Hematopoietic multipotent progenitor cell treated with erythropoietin and hydrocortisone succinate and interleukin-3 and kit ligand, for 17 days (in vitro differentiated cells): ENCODE measurements around the gene OMD.
"Not testable (repeated sequence)": the region's sequence is repeated elsewhere in the genome, so short reads cannot be mapped to it uniquely, and the experiment has no call there.

Source experiments
- DNase-seq: peaks from one replicate; pipeline ENCODE4 v3.0.0-alpha.2; 2015; ENCODE audit warnings: low spot score

The OMD gene

DNA sequence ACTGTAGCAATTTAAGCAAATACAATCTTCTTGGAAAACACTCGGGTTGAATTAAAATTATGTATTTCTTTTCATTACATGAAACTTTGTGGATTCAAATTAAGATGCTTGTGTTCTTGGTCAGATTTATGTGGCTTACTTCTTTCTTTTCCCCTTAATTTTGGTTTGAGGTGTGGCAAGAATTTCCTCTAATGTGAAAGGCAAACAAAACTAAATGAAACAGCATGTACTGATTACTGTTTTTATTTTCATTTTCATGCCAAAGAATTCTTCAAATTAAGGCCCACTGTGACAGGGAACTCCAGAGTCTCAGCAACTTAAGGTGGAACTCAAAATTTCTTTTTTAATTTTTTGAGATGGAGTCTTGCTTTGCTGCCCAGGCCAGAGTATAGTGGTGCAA lies at the start of gene OMD:
TSS of gene OMD (minus strand) at position 132 of the 400 bp plus-strand sequence. CDS start 6,913 bp downstream, outside the sequence.
- no peak for DNase-seq

GRCh38 chr9:92468206-92468605 lies 43.9 kb upstream of the OMD start:
- no peak for DNase-seq

DNA sequence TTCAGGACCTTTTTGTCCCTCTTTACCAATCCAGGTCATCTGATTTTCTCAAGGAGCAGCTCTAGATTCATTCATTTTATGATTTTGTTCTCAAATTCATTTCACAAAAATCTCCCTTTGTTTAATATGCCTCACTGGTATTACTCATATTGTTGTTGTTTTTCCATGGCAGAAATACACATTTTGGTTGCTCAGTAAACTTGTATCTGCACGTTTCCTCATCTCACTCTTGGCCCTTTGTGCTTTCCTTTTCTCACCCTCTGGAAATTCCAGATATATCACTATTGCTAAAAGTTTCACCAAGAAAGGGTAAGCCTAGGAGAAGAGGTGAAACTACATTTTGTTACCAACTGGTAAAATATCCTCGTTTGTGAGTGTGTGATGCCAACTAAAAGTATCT lies 43.2 kb upstream of the OMD start:
- no peak for DNase-seq

DNA sequence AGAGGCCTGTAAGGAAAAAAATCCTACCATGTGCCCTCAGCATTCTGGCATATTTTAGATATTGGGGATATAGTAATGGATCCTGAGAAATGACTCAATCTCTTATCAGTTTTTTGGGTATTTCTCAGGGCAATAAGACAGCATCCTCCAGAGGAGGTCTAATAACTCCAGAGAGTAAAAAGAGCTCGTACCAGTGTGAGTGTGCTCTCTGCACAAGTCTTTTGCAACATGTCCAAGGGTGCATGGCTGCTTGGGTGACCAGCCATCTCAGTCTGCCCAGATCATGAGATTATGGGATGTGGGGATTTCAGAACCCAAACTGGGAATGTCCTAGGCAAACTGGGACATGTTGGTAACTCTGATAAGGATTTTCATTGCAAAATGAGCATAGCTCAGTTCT lies 42.8 kb upstream of the OMD start:
- no peak for DNase-seq

DNA sequence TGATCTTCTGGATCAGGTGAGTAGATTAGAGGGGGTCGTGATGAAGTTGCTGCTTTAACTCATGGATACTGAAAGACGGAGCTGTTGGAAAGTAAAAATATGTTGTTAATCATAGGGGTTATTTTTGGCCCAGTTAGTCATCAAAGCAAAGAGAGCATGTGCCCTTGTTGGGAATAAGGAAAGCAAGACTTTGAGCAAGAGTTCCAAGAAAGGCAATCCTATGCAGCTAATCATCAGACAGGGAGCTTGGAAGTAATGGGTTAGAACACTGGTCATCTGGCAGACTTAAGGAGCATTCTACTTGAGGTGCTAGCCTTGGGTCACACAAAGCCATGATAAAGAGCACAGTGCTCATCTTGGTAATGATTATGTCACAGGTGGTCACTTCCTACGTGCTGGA lies 39.7 kb upstream of the OMD start:
- no peak for DNase-seq

GRCh38 chr9:92463387-92463786 lies 39.1 kb upstream of the OMD start:
- DNase-seq, result no peak

GRCh38 chr9:92457576-92457975 lies 33.3 kb upstream of the OMD start:
- no peak for DNase-seq

GRCh38 chr9:92455217-92455616 lies 30.9 kb upstream of the OMD start:
- DNase-seq, result no peak

- DNase-seq, result no peak
These were observed 22.3 kb upstream of the OMD start for GRCh38 chr9:92446536-92446935.

DNA sequence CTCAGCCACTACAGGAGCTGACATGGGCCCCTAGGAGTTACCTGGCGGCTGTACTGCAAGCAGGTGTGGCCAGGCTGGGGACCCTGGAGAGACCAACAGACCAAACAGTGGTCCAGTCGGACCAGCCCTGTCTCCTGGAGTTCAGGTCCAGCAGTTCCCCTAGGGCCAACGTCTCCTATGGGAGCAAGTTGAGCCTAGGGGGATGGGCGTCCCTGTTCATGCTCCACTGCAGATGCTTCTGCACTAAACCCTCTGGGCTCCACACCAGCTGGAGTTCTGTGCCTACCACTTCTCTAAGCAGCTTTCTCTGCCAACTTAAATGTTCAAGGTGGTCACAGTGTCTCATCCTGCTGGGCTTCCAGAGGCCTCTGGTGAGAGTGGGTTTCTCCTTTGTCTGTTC lies 20.6 kb upstream of the OMD start:
- DNase-seq, result no peak

- no peak for DNase-seq
These were observed 16.4 kb upstream of the OMD start for GRCh38 chr9:92440751-92441046.

DNA sequence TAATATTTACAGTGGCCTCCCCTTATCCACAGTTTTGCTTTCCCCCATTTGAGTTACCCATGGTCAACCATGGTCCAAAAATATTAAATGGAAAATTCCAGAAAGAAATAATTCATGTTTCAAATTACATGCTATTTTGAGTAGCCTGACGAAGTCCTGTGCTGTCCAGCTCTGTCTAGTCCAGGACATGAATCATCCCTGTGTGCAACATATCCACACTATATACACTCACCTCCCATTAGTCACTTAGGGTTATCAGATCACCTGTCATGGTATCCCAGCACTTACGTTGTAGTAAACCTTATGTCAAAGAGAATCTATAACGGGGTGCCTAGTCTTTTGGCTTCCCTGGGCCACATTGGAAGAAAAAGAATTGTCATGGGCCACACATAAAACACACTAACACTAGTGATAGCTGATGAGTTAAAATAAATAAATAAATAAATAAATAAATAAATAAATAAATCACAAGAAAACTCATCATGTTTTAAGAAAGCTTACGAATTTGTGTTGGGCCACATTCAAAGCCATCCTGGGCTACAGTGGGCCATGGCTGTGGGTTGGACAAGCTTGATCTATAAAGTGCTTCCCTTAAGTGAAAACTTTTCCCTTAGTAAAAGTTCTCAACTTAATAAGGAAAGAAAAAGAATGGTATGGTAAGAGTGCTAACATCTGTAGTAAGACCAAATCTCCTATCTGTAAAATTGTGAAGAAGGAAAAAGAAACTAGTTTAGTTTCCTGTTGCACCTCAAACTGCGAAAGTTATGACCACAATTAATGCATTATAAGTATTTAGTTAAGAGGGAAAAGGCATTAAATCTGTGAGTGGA lies 15.9 kb upstream of the OMD start:
- DNase-seq, result no peak

DNA sequence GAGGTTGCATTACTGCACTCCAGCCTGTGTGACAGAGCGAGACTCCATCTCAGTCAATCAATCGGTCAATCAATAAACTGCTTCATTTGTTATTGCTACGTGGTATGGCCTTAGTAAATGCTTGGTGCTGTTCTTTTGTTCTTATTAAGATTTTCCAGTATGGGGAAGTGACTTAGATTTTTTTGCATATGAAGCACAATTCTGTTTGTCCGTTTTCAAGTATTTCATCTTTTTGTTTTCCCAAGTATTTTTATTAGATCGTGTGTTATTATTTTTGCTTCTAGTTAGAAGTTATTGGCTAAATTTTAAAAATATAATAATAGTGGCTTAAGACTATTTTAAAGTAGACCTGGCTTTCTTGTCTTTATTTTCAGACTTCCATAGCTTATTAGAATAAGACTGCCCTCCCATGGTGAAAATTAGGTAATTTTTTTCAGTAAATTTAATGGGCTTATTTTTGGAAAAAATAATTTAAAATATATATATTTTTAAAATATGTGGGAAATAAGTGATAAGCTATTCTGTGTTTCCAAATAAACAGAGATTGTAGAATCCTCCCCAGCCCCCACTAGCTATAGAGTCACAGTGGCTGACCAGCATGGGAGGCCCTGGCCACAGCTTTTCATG lies 14.7 kb upstream of the OMD start:
- DNase-seq, result no peak

- no peak for DNase-seq
These were observed 11.0 kb upstream of the OMD start for GRCh38 chr9:92435263-92435662.

- DNase-seq, result no peak
These were observed 8.8 kb upstream of the OMD start for GRCh38 chr9:92432972-92433548.

DNA sequence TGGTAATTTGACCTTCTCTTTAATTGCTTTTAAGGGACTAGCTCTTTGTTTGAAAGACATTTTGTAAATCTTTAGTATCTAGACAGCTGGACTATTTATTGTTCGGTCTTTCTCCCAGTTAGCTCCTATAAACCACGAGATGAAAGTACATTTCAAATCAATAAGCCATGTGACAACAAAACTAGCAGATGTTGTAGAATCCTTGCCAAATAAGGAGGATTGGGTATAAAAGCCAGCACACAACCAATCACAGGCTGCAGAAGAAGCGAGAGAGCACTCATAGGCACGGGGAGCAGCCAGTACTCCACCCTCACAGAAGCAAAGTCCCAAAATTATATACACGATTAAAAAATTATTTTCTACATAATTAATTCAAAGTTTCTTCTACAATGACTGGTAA lies 8.1 kb upstream of the OMD start:
- DNase-seq, result no peak

DNA sequence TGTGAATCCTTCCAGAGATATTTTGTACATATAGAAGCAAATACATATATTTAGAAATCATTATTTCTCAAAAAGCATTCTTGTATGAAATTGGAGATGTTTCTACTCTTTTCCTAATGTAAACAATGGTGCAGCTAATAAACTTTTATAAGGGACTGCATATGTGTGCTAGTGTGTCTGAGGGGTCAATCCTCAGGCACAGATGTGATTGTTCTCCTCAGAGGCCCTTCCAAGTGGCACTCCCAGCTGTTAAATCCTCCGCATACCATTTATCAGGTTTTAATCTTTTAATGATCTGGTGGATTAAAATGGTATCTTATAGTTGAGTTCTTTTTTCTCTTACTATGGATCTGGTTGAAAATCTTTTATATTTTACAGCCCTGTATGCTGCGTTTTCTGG lies 5.6 kb upstream of the OMD start:
- no peak for DNase-seq

DNA sequence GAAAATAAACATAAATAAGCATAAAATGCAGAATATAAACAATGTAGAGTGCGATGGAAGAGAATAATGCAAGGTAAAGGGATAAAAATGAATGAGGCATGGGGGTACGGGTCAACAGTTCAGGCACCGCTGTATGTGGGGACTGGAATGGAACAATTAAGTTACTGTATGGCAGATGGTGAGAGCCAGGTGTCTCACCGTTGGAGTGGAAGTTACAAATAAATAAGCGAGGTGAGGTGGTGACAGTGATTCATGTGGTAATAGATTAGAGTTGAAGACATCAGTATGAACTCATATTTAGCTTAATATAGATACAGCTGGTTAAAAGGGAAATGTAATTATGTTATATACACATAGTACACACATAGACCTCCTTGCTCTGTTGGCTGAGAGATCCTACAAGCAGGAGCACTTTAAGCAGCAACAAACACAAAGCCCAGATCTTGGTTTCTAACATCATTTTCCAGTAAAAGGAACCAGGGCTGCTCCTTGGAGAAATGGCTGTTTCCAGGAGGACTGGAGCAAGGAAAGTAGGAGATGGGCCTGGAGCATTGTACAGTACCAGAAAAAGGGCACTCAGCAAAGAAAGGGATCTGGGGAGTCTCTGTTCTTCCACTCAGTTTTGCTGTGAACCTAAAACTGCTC lies 2.4 kb upstream of the OMD start:
- DNase-seq, result no peak

DNA sequence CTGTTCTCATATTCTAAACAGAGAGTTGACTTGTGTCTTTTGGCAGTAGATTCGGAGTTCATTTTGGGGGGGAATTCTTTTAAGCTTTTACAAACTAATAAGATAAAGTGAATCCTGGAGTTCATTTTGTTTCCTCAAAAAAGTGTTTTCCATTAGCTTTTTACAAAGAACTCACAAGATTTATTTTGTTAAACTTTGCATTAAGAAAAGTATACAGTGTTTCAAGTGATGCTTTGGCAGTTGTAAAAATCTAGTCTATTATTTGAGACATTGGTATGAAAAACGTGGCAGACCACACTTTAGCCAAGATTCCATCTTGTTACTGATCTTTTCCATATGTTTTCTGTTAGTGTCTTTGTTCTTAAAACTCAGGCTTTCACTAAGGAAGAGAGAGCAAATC lies 1.2 kb upstream of the OMD start:
- no peak for DNase-seq

- no peak for DNase-seq
These were observed 659 bp downstream of the OMD start for GRCh38 chr9:92423612-92424011.

DNA sequence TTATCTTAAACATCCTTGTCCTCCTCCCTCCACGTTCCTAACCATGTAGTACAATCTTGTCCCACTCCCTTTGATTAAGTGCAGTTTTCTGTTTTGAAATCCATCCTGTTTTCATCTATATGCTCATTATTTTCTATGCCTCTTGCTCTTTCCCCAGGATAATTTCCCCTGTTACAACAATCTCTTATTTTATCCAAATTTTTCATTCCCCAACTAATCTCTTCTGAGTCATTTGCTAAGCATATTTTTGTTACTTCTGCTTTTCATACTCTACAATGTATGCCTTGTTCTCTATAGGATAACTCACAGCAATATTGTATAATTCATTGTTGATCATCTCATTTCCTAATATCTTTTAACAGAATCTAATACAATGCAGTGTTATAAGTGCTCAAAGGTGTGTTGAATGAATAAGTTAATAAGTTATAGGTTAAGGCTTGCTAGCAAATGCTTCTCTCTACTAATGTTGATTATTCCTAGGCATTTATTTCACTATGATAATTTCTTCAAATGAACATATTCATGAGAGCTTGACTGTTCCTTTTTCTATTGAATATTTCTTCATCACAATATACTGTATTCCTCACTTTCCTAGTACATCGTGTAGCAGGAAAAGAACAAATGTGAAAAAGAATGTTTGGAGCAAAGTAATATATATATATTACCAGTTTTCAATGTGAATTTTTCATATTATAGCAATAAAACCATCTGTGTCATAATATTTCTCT lies 1.5 kb downstream of the OMD start:
- DNase-seq, result no peak

- no peak for DNase-seq
These were observed 9.7 kb downstream of the OMD start for GRCh38 chr9:92414566-92414965.

DNA sequence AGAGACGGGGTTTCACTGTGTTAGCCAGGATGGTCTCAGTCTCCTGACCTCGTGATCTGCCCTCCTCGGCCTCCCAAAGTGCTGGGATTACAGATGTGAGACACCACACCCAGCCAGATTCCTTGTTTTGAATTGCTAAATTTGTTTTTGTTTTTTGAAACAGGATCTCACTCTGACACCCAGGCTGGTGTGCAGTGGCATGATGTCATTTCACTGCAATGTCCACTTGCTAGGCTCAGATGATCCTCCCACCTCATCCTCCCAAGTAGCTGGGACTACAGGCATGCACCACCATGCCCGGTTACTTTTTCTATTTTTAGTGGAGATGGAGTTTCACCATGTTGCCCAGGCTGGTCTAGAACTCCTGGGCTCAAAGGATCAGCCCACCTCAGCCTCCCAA lies 13.1 kb downstream of the OMD start:
- not testable (repeated sequence) for DNase-seq
